GM19035 (cell line): ENCODE data around the gene RUNX1.
A peak's percentile ranks its signal among the peaks of the same experiment; 100 is the strongest.

Experiments used
- ATAC-seq: cut with Tn5 transposase; IDR thresholded peaks from one replicate; pipeline ENCODE4 v1.9.1; 2021; ENCODE audit not compliant: unreplicated experiment

RUNX1 gene

DNA sequence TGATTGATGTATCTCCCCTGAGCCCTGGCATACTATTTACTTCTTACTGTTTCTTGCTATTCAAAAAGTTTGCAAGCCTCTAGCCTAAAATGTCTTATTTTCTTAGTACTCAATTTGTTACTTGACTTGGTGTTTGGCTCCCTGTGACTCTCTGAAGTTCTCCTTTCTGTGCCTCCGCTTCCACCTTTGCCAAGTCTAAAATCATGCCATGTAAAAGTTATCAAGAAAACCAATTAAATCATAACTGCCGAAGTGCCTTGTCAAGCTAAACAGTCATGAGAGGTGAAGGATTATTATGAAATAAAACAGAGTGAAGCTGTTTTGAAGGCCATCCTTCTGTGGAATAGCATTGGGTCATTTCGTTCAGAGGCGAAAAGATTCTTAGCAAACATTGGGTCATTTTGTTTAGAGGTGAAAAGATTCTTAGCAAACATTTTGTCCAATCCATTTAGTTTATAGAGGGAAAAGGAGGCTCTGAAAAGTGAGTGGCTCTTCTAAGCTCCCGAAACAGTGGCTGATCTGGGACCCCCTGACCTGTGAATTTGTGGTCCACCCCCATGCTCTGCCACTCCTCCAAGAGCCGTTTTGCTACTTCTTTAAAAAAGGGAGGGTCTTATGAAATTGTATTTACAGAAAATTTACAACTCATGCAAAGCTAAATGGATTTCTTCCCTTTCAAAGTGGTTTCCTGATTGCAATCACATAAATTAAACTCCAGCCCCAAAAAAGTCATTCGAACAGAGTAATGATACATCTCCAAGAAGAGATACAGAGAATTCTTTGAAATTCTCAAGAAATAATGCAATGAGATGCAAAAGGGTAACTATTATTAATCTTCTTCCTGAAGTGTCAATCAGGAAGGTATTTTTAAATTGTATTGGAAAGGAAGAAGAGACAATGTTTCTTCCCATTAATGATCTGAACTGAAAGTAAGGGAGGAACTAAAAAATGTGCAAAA, 141.4 kb downstream of the RUNX1 start:
- ATAC-seq = no peak

DNA sequence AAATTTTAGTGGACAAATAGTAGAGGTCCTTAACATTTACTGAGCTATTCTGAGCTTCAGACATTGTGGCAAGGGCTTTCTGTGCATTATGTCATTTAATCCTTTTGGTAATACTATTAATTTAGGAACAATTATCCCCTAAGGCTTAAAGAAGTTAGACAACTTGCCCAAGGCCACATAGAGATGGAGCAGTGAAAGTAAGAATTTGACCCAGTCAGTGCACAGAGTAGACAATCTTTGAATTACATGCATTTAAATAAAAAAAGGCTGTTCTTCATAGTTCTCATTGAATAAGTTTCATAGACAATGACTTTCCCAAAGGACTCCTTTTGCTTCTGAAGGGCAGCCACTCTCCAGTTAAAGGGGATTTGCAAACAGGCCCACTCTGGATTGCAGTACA, 142.7 kb downstream of the RUNX1 start:
- no peak for ATAC-seq

DNA sequence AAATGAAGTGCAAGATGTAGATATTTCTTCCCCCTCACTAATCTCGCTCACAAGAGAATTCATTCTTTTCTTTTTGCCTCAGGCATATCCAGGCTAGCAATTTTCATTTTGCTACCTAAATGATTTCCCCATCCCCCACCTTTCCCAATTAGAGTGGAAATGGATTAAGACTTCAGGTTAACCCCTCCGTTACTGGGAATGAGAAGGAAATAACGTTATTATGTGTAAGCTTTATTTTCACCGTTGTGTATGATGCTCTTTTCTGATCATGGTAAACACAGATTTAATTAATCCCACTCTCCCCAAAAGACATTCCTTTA, 143.9 kb downstream of the RUNX1 start:
- no peak for ATAC-seq

DNA sequence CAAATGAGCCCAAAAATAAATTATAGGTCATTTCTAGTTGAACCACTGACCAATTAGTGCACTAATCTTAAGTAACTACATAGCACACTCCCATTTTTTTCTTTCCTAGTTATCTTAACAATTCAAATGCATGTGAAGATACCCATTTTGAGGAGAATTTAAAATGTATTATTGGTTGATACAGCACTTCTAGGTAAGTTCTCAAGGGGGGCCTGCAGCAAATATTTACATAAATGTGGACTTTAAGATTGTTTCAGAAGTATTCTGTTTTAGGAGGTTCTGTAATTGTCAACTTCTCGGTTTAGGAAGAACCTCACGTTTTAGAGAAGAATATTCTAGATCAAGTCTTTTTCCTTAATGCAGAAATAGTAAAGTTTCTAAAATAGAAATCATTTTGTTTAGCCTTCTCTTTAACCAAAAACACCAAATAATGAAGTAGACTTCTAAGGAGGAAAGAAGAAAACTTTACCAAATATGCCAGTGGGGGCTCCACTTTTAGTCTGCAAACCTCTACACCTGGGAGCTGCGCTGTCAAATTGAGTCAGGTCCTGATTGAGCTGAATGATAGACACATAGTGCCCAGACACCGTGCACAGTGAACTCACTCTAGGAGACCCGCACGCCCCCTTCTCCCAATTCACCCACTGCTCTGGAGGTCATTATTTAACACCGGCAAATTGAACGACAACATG, 144.4 kb downstream of the RUNX1 start:
- no peak for ATAC-seq

DNA sequence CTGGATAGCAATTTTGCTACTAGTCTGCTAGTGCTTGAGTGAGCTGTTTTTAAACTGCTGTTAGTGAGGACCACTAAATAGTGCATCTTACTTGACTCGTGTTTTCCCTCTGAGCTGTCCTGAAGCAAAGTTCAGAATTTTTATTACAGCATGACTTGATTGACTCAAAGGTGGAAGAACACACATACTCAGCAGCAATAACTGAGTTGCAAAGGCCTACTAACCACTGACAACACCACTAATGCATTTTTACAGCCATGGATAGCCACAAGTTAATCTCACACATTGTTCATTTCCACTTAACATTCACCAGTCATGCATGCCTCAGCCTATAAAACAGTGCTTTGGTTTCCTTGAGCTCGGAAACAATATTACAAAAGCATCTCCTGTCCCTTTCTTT, 148.7 kb downstream of the RUNX1 start:
- ATAC-seq = no peak

DNA sequence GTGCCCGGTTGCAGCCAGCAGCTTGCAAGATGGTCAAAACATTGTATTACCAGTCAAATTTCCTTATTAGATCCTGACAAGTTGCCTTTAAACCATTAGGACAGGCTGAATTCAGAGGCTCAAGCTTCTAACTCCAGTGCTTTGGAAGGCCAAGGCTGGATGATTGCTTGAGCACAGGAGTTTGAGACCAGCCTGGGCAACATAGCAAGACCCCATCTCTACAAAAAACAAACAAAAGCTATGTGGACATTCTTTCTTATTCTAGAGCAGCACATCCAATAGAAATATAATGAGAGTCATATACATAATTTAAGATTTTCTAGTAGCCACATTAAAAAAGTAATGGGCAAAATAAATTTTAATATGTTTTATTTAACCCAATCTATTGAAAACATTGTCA, 149.3 kb downstream of the RUNX1 start:
- no peak for ATAC-seq

DNA sequence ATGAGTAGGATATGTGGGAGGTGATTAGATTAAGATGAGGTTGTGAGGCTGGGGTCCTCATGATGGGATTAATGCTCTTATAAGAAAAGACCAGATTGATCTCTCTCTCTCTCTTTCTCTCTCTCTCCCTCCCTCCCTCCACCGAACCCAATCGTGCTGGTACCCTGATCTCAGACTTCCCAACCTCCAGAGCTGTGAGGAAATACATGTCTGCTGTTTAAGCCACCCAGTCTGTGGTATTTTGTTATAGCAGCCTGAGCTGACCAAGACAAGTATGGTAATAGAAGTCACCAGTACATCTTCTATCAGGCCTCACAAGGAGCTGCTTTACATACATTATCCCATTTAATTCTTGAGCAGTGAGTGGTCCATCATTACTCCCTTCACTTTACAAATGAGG, 149.8 kb downstream of the RUNX1 start:
- no peak for ATAC-seq

DNA sequence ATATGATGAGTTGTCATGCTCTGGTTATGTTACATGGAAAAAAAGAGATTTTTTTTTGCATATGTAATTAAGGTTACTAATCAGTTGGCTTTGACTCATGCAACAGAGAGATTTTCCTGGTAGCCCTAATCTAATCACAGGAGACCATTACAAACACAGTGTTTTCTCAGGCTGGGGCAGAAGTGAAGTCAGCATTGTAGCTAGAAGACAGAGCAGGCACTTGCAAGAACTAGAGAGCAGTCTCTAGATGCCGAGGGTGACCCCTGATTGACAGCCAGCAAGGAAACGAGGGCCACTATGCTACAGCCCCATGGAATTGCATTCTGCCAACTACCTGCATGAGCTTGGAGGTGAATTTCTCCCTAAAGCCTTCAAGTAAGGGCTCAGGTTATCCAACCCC, 151.3 kb downstream of the RUNX1 start:
- no peak for ATAC-seq

DNA sequence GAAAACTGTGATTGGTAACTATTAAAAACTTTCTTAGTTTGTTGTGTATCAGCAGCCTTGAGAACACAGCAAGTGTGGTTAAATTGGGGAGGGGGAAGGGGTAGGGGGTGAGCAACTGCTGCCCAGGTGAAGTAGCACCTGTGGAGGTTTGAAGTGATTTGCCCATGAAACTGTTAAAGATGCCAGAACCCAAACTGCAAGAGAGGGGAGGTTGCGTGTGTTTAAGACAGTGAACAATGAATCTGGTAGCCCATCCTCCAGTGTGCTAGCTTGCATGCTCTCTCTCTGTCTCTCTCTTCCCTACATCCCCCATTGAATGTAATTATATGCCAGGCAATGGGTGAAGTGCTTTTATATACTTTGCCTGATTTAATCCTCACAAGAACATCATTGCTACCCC, 154.7 kb downstream of the RUNX1 start:
- ATAC-seq = no peak

DNA sequence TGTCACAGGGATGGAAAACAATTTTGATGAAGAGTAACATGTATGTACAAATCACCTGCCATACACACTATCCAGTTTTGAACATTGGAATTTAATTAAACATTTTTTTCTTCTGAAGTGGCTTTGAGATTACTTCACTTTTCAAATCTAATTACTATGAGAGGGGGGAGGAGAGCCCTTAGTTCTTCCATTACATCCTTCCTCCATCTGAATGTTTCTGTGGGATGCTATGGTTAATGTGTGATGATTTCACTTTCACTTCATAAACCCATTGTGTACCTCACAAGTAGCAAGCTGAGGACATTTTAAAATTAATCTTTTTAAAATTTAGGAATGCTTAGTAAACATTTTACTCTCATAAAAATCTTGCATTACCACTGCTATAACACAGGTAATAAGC, 156.9 kb downstream of the RUNX1 start:
- ATAC-seq = no peak

DNA sequence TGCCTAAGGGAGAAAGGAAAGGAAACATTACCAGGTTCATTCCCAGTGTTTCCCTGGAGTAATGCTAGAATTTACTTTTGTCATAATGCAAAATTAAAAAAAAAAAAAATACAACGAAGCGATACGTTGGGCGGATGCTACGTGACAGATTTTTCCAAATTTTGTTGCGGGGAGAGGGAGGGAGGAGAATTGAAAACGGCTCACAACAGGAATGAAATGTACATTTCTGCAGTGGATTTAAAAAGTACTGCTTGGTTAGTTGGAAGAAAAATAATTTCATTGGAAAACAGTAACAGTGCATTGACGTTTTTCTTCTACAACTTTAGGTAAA, 157.5 kb downstream of the RUNX1 start:
- ATAC-seq = no peak

DNA sequence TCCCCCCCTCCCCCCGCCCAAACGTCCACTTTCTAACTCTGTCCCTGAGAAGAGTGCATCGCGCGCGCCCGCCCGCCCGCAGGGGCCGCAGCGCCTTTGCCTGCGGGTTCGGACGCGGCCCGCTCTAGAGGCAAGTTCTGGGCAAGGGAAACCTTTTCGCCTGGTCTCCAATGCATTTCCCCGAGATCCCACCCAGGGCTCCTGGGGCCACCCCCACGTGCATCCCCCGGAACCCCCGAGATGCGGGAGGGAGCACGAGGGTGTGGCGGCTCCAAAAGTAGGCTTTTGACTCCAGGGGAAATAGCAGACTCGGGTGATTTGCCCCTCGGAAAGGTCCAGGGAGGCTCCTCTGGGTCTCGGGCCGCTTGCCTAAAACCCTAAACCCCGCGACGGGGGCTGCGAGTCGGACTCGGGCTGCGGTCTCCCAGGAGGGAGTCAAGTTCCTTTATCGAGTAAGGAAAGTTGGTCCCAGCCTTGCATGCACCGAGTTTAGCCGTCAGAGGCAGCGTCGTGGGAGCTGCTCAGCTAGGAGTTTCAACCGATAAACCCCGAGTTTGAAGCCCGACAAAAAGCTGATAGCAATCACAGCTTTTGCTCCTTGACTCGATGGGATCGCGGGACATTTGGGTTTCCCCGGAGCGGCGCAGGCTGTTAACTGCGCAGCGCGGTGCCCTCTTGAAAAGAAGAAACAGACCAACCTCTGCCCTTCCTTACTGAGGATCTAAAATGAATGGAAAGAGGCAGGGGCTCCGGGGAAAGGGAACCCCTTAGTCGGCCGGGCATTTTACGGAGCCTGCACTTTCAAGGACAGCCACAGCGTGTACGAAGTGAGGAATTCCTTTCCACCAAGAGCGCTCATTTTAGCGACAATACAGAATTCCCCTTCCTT, 158.1 kb downstream of the RUNX1 start:
- ATAC-seq = no peak

DNA sequence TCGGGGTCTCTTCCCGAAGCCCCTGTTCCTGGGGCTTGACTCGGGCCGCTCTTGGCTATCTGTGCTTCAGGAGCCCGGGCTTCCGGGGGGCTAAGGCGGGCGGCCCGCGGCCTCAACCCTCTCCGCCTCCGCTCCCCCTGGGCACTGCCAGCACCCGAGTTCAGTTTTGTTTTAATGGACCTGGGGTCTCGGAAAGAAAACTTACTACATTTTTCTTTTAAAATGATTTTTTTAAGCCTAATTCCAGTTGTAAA, 158.7 kb downstream of the RUNX1 start:
- ATAC-seq = no peak

DNA sequence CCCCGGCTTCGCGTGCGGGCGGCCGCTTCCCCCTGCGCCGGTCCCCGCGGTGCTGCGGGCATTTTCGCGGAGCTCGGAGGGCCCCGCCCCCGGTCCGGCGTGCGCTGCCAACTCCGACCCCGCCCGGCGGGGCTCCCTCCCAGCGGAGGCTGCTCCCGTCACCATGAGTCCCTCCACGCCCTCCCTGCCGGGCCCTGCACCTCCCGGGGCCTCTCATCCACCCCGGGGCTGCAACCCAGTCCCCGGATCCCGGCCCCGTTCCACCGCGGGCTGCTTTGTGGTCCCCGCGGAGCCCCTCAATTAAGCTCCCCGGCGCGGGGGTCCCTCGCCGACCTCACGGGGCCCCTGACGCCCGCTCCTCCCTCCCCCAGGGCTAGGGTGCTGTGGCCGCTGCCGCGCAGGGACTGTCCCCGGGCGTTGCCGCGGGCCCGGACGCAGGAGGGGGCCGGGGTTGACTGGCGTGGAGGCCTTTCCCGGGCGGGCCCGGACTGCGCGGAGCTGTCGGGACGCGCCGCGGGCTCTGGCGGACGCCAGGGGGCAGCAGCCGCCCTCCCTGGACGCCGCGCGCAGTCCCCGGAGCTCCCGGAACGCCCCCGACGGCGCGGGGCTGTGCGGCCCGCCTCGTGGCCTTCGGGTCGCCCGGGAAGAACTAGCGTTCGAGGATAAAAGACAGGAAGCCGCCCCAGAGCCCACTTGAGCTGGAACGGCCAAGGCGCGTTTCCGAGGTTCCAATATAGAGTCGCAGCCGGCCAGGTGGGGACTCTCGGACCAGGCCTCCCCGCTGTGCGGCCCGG, 159.2 kb downstream of the RUNX1 start:
- peak; percentile 41 for ATAC-seq

DNA sequence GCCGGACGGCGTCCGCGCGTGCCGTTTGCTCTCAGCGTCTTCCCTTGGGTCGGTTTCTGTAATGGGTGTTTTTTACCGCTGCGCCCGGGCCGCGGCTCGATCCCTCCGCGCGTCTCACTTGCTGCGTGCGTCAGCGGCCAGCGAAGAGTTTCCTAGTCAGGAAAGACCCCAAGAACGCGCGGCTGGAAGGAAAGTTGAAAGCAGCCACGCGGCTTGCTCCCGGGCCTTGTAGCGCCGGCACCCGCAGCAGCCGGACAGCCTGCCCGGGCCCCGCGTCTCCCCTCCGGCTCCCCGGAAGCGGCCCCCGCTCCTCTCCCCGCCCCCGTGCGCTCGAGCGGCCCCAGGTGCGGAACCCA, 159.8 kb downstream of the RUNX1 start:
- ATAC-seq = no peak

DNA sequence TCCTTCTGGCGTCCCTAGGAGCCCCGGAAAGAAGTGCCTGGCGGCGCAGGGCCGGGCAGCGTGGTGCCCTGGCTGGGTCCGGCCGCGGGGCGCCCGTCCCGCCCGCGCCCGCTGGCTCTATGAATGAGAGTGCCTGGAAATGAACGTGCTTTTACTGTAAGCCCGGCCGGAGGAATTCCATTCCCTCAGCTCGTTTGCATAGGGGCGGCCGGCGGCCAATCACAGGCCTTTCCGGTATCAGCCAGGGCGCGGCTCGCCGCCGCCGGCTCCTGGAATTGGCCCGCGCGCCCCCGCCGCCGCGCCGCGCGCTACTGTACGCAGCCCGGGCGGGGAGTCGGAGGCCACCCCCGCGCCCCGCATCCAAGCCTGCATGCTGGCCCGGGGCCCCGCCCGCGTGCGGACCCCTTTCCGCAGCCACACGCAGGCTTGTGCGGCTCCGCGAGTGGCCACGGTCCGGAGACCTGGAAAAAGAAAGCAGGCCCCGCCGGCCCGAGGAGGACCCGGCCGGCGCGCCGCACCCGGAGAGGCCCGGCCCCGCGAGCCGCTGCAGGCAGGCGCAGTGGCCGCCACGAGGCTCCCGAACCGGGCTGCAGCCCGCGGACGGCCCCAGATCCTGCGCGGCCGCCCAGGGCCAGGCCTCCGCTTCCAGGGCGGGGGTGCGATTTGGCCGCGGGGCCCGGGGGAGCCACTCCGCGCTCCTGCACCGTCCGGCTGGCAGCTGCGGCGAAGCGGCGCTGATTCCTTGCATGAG, 160.4 kb downstream of the RUNX1 start:
- ATAC-seq = peak; percentile 48

DNA sequence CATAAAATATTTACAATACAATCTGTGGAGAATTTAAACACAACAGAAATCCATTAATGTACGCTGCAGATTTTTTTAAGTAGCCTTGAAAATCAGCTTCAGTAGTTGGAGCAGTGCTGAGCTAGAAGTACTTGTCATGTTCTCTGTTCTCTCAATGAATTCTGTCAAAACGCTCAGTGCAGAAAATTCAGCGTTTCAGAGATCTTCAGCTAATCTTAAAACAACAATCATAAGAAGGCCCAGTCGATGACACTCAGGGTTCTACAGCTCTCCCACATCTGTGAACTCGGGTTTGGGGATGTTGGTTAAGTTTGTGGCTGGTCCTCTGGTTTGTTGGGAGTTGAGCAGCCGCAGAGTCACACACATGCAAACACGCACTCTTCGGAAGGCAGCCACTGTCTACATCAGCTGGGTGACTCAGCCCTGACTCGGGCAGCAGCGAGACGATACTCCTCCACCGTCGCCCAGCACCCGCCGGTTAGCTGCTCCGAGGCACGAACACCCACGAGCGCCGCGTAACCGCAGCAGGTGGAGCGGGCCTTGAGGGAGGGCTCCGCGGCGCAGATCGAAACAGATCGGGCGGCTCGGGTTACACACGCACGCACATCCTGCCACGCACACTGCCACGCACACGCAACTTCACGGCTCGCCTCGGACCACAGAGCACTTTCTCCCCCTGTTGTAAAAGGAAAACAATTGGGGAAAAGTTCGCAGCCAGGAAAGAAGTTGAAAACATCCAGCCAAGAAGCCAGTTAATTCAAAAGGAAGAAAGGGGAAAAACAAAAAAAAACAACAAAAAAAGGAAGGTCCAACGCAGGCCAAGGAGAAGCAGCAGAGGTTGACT, 161.2 kb downstream of the RUNX1 start:
- ATAC-seq = peak; percentile 31

DNA sequence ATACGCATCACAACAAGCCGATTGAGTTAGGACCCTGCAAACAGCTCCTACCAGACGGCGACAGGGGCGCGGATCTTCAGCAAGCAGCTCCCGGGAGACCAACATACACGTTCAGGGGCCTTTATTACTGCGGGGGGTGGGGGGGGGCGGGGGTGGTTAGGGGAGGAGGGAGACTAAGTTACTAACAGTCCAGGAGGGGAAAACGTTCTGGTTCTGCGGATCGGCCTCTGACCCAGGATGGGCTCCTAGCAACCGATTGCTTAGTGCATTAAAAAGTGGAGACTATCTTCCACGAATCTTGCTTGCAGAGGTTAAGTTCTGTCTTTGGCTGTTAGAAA, 162.0 kb downstream of the RUNX1 start:
- ATAC-seq = no peak

DNA sequence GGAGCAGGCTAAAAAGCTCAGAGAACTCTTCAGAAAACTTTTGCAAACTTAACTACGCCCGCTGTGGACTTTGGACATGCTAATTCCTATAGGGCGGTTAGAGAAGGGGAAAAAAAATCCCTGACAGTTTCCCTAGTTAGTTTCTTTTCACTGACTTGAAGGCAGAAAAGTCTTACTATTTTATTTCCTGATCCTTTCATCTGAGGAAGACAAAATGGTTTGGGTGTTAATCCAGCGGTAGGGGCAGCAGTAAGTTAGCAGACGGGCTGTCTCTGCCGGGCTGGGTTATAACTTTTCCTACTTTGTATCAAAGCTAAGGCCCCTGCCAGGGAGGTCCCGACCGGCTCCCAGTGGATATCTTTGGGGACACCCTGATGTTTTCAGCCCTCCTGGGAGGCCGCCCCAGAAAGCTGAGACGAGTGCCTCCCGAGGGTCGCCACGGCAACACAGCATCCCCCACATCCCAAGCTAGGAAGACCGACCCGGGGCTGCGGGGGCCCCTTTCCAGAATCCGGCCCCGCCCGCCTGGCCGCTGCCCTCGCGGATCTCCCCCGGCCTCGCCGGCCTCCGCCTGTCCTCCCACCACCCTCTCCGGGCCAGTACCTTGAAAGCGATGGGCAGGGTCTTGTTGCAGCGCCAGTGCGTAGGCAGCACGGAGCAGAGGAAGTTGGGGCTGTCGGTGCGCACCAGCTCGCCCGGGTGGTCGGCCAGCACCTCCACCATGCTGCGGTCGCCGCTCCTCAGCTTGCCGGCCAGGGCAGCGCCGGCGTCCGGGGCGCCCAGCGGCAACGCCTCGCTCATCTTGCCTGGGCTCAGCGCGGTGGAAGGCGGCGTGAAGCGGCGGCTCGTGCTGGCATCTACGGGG, 162.6 kb downstream of the RUNX1 start:
- no peak for ATAC-seq
